ENCODE results near the gene ANGEL1.

The ANGEL1 gene

GRCh38 chr14:76763096-76764041, 49.3 kb downstream of the ANGEL1 start:
- H3K36me3 ChIP-seq: no peaks in the 10 kb centered on the region
- DNase-seq: no peak
- no peak overlapping the region; the same call in 1 of the 2 replicates for H3K4me3 ChIP-seq (ENCODE audit: low read depth, low read length)
- H3K9me3 ChIP-seq: no peaks in the 10 kb centered on the region
- peaks cover 10% of the 10 kb centered on the region for H3K27me3 ChIP-seq
- H3K4me1 ChIP-seq: peaks cover 6% of the 10 kb centered on the region
- no peak for TF ChIP-seq CTCF (IDR thresholded peaks at IDR 0.05; ENCODE audit: low read depth, low read length)

GRCh38 chr14:76762411-76763095, 50.1 kb downstream of the ANGEL1 start:
- Histone ChIP-seq H3K27me3 (peaks cover 10% of the 10 kb centered on the region), H3K9me3 (no peaks in the 10 kb centered on the region), H3K36me3 (no peaks in the 10 kb centered on the region), H3K4me1 (no peaks in the 10 kb centered on the region), H3K4me3 (ENCODE audit: low read depth, low read length) (peak overlapping the region; percentile 71)
- DNase-seq: no peak
- no peak for TF ChIP-seq CTCF (IDR thresholded peaks at IDR 0.05; ENCODE audit: low read depth, low read length)

GRCh38 chr14:76761960-76762410, 50.7 kb downstream of the ANGEL1 start:
- Histone ChIP-seq H3K9me3 (no peaks in the 10 kb centered on the region), H3K36me3 (no peaks in the 10 kb centered on the region), H3K4me3 (ENCODE audit: low read depth, low read length) (peak overlapping the region; percentile 71), H3K4me1 (no peaks in the 10 kb centered on the region), H3K27me3 (peaks cover 10% of the 10 kb centered on the region)
- no peak for TF ChIP-seq CTCF (IDR thresholded peaks at IDR 0.05; ENCODE audit: low read depth, low read length)
- DNase-seq: no peak

- Histone ChIP-seq H3K4me3 (ENCODE audit: low read depth, low read length) (peak within 1 kb of the TSS; percentile 71), H3K4me1 (no peaks in the 10 kb centered on the region), H3K36me3 (no peaks in the 10 kb centered on the region), H3K9me3 (no peaks in the 10 kb centered on the region), H3K27me3 (peaks cover 10% of the 10 kb centered on the region)
- no peak for TF ChIP-seq CTCF (IDR thresholded peaks at IDR 0.05; ENCODE audit: low read depth, low read length)
- DNase-seq: peak; percentile 77
Measured at GRCh38 chr14:76761136-76761959, 51.3 kb downstream of the ANGEL1 start, which contains the start of gene VASH1. Gene VASH1 (plus strand): TSS chr14:76761468. CDS start chr14:76762822, 1,354 bp downstream.

- peaks cover 10% of the 10 kb centered on the region for H3K27me3 ChIP-seq
- H3K4me1 ChIP-seq: no peaks in the 10 kb centered on the region
- no peak for TF ChIP-seq CTCF (IDR thresholded peaks at IDR 0.05; ENCODE audit: low read depth, low read length)
- DNase-seq: no peak
- H3K4me3 ChIP-seq (ENCODE audit: low read depth, low read length): peak overlapping the region; percentile 71
- H3K9me3 ChIP-seq: no peaks in the 10 kb centered on the region
- H3K36me3 ChIP-seq: no peaks in the 10 kb centered on the region
Measured at GRCh38 chr14:76760331-76761135, 52.1 kb downstream of the ANGEL1 start.
